Measurements from ENCODE around the gene MYH14.

Gene MYH14

DNA sequence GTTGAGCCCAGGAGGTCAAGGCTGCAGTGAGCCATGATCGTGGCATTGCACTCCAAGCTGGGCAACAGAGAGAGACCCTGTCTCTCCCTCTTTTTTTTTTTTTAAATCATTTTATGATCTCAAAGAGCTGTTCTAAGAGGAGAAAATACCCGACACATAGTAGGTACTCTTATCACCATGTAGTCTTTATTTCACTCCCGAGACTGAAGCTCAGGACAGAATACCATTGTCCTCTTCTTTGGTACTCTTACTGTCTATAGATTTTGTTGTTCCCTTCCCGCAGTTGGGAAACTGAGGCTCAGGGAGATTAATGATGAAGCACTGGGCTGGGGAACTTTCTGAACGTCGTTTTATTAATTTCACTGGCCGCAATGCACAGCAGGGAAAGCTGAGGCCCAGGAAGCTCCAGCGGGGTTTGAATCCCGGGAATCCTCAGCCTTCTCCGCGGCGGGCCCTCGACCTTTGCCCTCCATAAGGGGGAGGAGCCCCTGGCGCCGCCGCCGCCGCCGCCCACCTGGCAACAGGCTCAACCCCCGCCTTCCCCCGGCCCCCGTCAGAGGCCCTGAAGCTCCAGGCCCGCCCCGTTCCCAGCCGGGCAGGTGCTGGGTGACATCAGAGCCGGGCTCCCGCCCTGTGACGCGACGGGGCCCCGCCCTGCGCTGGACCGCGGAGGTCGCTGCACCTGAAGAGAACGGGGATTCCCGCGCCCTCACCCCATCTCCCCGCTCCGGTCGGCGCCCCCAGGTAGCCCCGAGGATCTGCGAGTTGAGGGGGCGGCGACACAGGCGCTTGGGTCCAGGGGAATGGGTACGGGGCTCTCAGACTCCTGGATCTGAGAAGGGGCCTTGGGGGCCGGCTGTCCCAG, 1.6 kb downstream of the MYH14 start:
- TF ChIP-seq, protein P1, sequence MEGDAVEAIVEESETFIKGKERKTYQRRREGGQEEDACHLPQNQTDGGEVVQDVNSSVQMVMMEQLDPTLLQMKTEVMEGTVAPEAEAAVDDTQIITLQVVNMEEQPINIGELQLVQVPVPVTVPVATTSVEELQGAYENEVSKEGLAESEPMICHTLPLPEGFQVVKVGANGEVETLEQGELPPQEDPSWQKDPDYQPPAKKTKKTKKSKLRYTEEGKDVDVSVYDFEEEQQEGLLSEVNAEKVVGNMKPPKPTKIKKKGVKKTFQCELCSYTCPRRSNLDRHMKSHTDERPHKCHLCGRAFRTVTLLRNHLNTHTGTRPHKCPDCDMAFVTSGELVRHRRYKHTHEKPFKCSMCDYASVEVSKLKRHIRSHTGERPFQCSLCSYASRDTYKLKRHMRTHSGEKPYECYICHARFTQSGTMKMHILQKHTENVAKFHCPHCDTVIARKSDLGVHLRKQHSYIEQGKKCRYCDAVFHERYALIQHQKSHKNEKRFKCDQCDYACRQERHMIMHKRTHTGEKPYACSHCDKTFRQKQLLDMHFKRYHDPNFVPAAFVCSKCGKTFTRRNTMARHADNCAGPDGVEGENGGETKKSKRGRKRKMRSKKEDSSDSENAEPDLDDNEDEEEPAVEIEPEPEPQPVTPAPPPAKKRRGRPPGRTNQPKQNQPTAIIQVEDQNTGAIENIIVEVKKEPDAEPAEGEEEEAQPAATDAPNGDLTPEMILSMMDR (IDR thresholded peaks at IDR 0.05; ENCODE audit: low read depth, low read length) = no peak
- no peak for DNase-seq (ENCODE audit: low read depth, low spot score)
- no peak overlapping the region for H3K4me3 ChIP-seq (ENCODE audit: low read depth, low read length)
- in situ Hi-C loops (cut with HindIII; ENCODE audit: low sequenced_read_pairs) = no loop called here

DNA sequence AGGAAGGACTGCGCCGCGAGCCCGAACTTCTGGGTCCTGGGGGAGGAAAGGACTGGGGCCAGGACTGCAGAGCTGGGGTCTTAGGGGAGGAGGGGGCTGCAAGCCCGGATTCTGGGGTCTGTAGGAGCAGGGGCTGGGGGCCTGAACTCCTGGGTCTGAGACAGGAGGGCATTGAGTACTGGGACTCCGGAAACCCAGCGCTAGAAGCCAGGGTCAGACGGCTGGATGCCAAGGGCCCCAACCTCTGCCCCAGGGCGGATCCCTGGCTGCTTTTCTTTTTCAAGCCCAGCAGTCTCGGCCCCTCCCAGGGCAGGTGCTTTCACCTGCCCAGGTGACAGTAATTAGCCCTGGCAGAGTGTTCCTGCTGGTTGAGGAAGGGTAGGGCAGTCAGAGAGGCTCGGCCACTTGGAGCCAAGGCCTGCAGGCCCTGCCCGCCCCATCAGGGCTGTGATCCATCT, 2.3 kb downstream of the MYH14 start:
- no peak overlapping the region for H3K4me3 ChIP-seq (ENCODE audit: low read depth, low read length)
- no peak for DNase-seq (ENCODE audit: low read depth, low spot score)
- TF ChIP-seq, protein P1 (IDR thresholded peaks at IDR 0.05; ENCODE audit: low read depth, low read length) = no peak
- in situ Hi-C loops (cut with HindIII; ENCODE audit: low sequenced_read_pairs) = no loop called here

DNA sequence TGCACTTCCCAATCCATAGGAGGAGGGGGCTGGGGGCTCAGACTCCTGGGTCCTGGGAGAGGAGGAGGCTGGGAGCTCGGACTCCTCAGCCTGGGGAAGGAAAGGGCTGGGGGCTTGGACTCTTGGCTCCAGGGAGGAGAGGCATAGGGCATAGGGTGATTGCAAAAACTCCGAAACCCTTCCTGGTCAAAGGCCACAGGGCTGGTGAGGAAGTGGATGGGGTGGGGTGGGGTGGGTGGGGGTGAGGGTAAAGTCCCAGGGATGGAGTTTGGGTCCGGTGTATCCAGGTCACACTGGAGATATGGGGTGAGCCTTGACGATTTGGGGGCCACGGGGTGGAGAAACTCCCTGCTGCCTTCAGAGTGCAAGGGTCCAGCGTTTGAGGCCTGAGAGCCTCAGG, 2.8 kb downstream of the MYH14 start:
- TF ChIP-seq, protein P1 (IDR thresholded peaks at IDR 0.05; ENCODE audit: low read depth, low read length) = no peak
- in situ Hi-C loops (cut with HindIII; ENCODE audit: low sequenced_read_pairs) = no loop called here
- no peak overlapping the region for H3K4me3 ChIP-seq (ENCODE audit: low read depth, low read length)
- no peak for DNase-seq (ENCODE audit: low read depth, low spot score)

DNA sequence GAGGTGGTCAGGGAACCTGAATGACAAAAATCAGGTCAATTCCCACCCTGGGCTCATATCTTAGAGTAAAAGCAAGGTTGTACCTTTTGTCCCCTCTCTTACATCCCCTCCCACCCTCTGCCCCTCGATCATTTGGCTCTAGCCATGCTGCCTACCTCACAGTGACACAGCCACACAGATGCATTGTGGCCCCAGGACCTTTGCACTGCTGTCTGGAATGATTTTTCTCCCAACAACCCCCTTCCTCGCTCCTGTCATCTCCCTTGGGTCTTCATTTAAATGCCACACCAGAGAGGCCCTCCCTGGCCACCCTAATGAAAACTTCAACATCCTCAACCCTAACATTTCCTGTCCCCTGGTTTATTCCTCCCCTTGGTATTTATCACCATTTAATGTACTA, 4.3 kb downstream of the MYH14 start:
- TF ChIP-seq, protein P1 (IDR thresholded peaks at IDR 0.05; ENCODE audit: low read depth, low read length) = no peak
- H3K4me3 ChIP-seq (ENCODE audit: low read depth, low read length) = no peak overlapping the region
- no peak for DNase-seq (ENCODE audit: low read depth, low spot score)
- in situ Hi-C loops (cut with HindIII; ENCODE audit: low sequenced_read_pairs) = no loop called here

DNA sequence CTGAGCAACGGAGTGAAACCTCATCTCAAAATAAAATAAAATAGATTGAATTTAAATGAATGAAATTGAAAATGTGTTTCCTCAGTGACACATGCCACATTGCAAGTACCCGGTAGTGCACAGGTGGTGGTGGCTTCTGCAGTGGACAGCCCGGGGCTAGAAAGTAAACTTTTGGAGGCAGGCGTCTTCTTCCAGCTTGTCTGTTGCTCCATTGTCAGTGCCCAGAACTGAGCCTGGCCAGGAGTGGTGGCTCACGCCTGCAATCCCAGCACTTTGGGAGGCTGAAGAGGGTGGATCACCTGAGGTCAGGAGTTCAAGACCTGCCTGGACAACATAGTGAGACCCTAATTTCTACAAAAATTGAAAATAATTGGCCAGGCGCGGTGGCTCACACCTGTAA, 5.7 kb downstream of the MYH14 start:
- TF ChIP-seq, protein P1 (IDR thresholded peaks at IDR 0.05; ENCODE audit: low read depth, low read length) = no peak
- DNase-seq (ENCODE audit: low read depth, low spot score) = no peak
- in situ Hi-C loops (cut with HindIII; ENCODE audit: low sequenced_read_pairs) = no loop called here
- H3K4me3 ChIP-seq (ENCODE audit: low read depth, low read length) = no peak overlapping the region

DNA sequence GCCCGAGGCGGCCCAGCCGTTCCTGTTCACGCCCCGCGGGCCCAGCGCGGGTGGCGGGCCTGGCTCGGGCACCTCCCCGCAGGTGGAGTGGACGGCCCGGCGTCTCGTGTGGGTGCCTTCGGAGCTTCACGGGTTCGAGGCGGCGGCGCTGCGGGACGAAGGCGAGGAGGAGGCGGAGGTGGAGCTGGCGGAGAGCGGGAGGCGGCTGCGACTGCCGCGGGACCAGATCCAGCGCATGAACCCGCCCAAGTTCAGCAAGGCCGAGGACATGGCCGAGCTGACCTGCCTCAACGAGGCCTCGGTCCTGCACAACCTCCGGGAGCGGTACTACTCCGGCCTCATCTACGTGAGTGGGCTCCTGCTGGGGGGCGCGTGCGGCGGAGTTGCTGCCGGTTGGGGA, 7.0 kb downstream of the MYH14 start:
- no peak for DNase-seq (ENCODE audit: low read depth, low spot score)
- H3K4me3 ChIP-seq (ENCODE audit: low read depth, low read length) = no peak overlapping the region
- TF ChIP-seq, protein P1 (IDR thresholded peaks at IDR 0.05; ENCODE audit: low read depth, low read length) = no peak
- in situ Hi-C loops (cut with HindIII; ENCODE audit: low sequenced_read_pairs) = no loop called here
